SK-N-SH (cell line): ENCODE results near the gene RRAGC.

Experiments
- CTCF ChIP-seq: fragments of 200-600 bp; sonication (generic); IDR thresholded peaks from 2 replicates; pipeline ENCODE4 v1.6.1; 2017; ENCODE audit warnings: antibody characterized with exemption, mild to moderate bottlenecking, moderate library complexity
- EZH2phosphoT487 ChIP-seq: fragments of 200-600 bp; sonication (generic); IDR thresholded peaks from 2 replicates; pipeline ENCODE4 v1.6.1; 2017; ENCODE audit warnings: low read depth, mixed run types, mild to moderate bottlenecking, antibody characterized with exemption, moderate library complexity, borderline replicate concordance
- MXI1 ChIP-seq: IDR thresholded peaks from 2 replicates; pipeline ENCODE4 v1.6.1; 2012; ENCODE audit warnings: mild to moderate bottlenecking, low read depth, low read length, improper control_type of control experiment
- RAD21 ChIP-seq: IDR thresholded peaks from 2 replicates; pipeline ENCODE4 v1.6.1; 2012; ENCODE audit warnings: mild to moderate bottlenecking, low read length
- RFX5 ChIP-seq: IDR thresholded peaks from 2 replicates; pipeline ENCODE4 v1.6.1; 2012; ENCODE audit warnings: mild to moderate bottlenecking, improper control_type of control experiment, low read length
- TEAD4 ChIP-seq: IDR thresholded peaks from 2 replicates; pipeline ENCODE4 v1.4.0; 2012; ENCODE audit warnings: mild to moderate bottlenecking, borderline replicate concordance; ENCODE audit not compliant: insufficient read depth

- TF ChIP-seq CTCF (no peak), RFX5 (no peak), EZH2phosphoT487 (no peak), TEAD4 (no peak), MXI1 (no peak), RAD21 (no peak)
Observed at GRCh38 chr1:38788341-38789336, 70.9 kb downstream of the RRAGC start.
